Tongue (tissue), 2 donors: ENCODE data around the gene IRX3. TPM values are rescaled to one million over a fixed set of nuclear protein-coding genes. Genes with fewer than 3 reads are reported as not detected.

Experiments
- DNase-seq: peaks from one replicate; pipeline ENCODE4 v3.0.0-alpha.2; 2015
- total RNA-seq: library from RNA; depleted of rRNA; stranded (reverse); fragments of >200 nt; gene quantifications from one replicate; pipeline ENCODE4 v1.2.3, GENCODE V29; 2014

The IRX3 gene
- total RNA-seq, 1 donor from 2014 or later: 5.1 TPM

GRCh38 chr16:54290833-54291655 lies 4.5 kb upstream of the IRX3 start:
- no peak for DNase-seq

- DNase-seq: no peak
Observed at GRCh38 chr16:54289945-54290832, 3.6 kb upstream of the IRX3 start.

- no peak for DNase-seq
Observed at GRCh38 chr16:54289242-54289944, 2.8 kb upstream of the IRX3 start.

GRCh38 chr16:54288835-54289241 lies 2.3 kb upstream of the IRX3 start:
- DNase-seq: no peak

- DNase-seq: no peak
Observed at GRCh38 chr16:54288030-54288834, 1.6 kb upstream of the IRX3 start.

GRCh38 chr16:54287131-54288029 lies 793 bp upstream of the IRX3 start:
- DNase-seq: no peak

GRCh38 chr16:54286090-54286365 lies 559 bp downstream of the IRX3 start:
- no peak for DNase-seq

GRCh38 chr16:54285414-54286089 lies 1.0 kb downstream of the IRX3 start:
- no peak for DNase-seq

- no peak for DNase-seq
Observed at GRCh38 chr16:54284931-54285413, 1.6 kb downstream of the IRX3 start.

- peak; percentile 68 for DNase-seq
Observed at GRCh38 chr16:54284319-54284930, 2.2 kb downstream of the IRX3 start.

GRCh38 chr16:54283725-54284318 lies 2.8 kb downstream of the IRX3 start:
- DNase-seq: no peak

GRCh38 chr16:54282928-54283724 lies 3.5 kb downstream of the IRX3 start:
- DNase-seq: no peak

- DNase-seq: peak; percentile 84
Observed at GRCh38 chr16:54282202-54282927, 4.2 kb downstream of the IRX3 start.

- no peak for DNase-seq
Observed at GRCh38 chr16:54281535-54282201, 4.9 kb downstream of the IRX3 start.

- DNase-seq: no peak
Observed at GRCh38 chr16:54280751-54281150, 5.8 kb downstream of the IRX3 start.

- DNase-seq: no peak
Observed at GRCh38 chr16:54277845-54278703, 8.5 kb downstream of the IRX3 start.
